ENCODE results near the gene PSKH1.

- TF ChIP-seq CTCF (IDR thresholded peaks at IDR 0.05), result no peak
- TF ChIP-seq EHMT2 (IDR thresholded peaks at IDR 0.05; ENCODE audit: low read depth), result no peak
- no peak for TF ChIP-seq POLR2A (IDR thresholded peaks at IDR 0.05; ENCODE audit: low read length)
- TF ChIP-seq HOXB5 (CRISPR knock-in tag; IDR thresholded peaks at IDR 0.05), result no peak
- TF ChIP-seq NPAS2 (CRISPR knock-in tag; IDR thresholded peaks at IDR 0.05; ENCODE audit: borderline replicate concordance), result no peak
- TF ChIP-seq MAX (IDR thresholded peaks at IDR 0.05), result no peak
- TF ChIP-seq MAZ (IDR thresholded peaks at IDR 0.05; ENCODE audit: borderline replicate concordance, low read depth, low read length), result no peak
- TF ChIP-seq RFX5 (IDR thresholded peaks at IDR 0.05), result no peak
- TF ChIP-seq JUN (IDR thresholded peaks at IDR 0.05), result no peak
- no peak for TF ChIP-seq KDM5A (IDR thresholded peaks at IDR 0.05)
- no peak for TF ChIP-seq PHF8 (IDR thresholded peaks at IDR 0.05; ENCODE audit: borderline replicate concordance, low read depth)
- no peak for TF ChIP-seq CEBPB (IDR thresholded peaks at IDR 0.05)
- no peak for TF ChIP-seq POLR2AphosphoS2 (conservative IDR thresholded peaks at IDR 0.05; ENCODE audit: low read length)
- no peak for TF ChIP-seq GATA3 (IDR thresholded peaks at IDR 0.05; ENCODE audit: borderline replicate concordance)
Measured at GRCh38 chr16:67879462-67879861, 13.6 kb upstream of the PSKH1 start.
